Measurements from ENCODE around the gene OR2S2.

GRCh38 chr9:35948451-35948850 is 9.5 kb downstream of the OR2S2 start:
- TF ChIP-seq POLR2A (IDR thresholded peaks at IDR 0.05) (no peak), CTCF (IDR thresholded peaks at IDR 0.05) (no peak)
